ENCODE results near the gene GALNT18.

GALNT18 gene

DNA sequence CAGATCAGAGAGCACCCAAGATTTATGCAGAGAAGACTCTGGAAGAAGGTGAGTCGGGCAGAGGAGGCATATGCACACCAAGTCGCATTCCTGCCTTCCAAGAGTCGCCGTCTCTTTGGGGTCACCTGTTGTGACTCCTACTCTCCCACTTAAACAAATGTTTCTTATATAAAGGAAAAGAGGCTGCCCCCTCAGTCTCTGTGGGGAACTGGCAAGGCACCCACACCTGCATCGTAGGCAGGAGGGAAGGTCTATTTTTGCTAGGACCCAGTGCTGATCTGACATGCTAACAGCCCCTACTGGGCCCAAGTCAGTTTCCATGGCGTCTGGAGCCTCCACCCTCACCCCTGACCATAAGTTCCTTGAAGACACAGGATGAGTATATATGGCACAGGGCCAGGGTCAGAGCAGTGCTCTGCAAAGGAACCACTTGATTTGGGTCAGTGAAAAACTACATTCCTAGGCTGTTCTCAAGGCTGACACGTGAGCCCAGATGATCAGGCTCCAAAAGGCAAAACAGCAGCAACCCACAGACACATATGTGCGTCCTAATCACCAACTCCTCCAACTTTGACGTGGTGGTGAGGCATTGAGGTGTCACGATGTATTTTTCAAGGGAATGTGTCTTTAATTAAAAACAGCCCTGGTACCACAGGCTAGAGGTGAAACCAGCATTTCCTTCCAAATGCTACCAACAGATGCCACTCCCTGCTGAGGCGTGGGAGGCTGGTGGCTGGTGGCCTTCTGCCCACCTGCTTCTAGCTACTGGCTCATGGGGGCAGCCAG is 213.2 kb downstream of the GALNT18 start:
- DNase-seq (ENCODE audit: low spot score) = peak; percentile 9

DNA sequence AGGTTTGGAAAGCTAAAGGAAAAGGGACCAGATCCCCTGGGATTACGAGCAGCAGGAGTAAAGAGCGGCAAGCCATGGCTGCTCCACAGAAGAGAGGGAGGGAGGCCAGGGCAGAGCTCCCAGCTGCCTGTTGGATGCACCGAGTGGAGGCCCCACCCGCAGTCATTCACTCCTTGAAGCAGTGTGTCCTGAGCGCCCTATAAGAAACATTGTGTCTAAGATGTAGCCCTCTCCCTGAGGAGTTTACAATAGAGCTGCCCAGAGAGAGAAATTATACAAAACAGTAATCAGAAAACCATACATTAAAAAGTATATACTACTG is 214.1 kb downstream of the GALNT18 start:
- no peak for DNase-seq (ENCODE audit: low spot score)

DNA sequence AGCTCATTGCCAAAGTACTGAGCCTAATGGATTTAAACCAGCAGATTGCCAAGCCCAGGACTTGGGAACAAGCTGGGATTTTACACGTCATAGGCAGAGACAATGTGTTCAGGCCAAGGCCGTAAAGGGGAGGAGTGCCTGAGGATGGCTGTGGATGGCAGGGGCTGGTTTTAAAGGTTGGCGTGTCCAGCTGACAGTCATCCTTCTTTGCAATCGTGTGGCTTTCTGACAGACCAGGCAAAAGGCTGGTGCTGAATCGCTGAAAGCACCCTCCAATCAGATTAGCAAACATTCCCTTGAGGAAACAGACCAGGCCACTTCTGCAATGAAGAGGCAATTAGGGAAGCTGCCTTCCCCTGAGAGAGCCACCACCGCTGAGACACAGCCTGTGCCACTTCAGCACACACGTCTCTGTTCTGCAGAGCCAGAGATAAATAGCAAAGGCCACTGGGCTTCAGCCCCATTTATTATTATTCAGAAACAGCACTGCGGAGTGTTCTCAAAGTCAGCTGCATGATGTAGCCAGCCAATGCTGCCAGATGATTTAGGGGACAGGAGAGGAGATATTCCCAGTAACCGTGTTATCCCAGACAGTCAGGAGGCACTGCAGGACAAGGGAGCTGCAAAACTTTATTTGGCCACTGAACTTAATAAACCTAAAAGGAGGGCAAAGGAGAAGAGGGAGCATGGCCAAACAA is 214.6 kb downstream of the GALNT18 start:
- no peak for DNase-seq (ENCODE audit: low spot score)

DNA sequence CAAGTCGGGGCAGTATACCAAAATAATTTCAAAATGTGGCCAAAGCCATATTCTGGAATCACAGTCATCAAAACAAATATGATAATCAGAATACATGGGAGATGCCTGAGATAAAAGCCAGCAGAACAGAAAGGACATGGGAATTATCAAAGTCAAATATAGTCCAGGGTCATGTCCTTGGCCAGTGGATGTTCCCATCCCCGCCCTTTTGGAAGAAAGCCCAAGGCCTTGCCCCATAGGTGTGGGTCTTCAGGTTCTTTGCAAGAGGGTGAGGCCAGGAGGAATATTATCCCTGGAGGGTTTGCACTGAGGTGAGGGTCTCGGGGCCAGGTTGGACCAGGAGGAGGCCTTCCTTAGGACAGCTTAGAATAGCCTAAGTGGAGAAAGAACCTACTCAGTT is 215.2 kb downstream of the GALNT18 start:
- DNase-seq (ENCODE audit: low spot score) = no peak

DNA sequence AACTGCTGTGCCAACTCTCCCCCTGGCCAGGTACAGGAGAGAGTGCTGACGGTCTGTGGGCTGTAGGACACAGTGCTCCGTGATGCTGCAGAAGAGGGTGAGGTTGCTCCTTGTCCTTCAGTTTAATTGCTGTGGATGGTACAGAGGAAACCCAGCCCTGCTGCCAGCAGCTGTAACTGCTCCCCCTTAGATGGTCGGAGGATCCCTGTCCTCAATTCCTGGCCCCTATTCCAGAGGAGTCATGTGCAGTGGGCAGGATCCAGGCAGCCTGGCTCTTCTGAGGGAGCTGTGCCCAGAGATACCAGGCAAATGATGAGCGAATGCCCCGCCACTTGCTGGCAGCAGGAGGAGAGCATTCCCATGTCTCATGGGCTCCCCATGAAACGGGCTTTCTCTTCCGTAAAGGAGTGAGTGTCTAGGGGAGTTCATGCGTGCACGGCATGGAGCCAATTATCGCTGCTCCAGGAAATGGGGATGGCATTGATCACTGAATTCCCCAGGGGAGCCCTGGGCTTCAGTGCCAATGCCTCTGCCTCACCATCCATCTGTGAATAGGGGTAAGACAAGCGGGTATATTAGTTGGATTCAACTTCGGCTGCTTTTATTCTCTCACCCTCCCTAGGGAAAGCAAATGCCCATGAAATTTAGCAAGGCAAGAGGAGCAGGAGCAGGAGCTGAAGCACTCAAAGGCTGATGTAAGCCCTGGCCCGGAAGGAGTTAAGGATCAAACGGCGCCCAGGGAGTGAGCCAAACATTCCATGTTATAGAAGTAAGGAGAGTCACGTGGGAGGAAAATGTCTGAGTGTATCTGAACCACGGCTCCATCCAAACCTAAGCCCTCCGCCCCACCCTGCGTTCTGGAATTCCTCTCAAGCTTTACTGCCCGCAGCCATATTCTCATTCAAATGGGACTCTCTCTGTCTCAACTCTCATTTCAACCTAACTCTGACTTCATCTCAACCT is 217.8 kb downstream of the GALNT18 start:
- no peak for DNase-seq (ENCODE audit: low spot score)

DNA sequence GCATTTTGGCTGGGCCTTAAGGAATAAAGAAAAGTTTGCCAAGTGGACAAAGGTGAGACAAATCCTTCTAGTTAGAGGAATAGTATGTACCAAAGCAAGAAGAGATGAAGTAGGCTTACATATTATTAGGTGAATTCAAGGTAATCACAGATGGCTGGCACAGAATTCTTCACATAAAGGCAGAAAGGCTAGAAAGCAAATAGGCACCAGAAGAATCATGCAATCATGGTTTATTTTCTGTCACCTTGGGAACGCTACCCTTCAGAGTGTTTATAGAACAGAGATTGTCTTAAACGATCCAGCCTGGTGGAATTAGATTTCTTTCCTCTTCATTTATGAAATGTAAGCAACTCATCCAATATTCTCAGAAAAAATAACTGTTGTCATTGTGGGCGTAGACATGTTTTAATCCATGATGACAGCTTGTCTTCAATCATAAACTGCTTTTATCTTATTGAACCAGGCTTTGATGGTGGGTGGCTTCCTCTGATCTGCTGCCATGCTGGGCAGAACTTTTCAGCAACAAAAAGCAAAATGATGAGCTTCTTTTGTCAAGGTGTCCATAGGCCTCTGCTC is 219.8 kb downstream of the GALNT18 start:
- peak; percentile 62 for DNase-seq (ENCODE audit: low spot score)

DNA sequence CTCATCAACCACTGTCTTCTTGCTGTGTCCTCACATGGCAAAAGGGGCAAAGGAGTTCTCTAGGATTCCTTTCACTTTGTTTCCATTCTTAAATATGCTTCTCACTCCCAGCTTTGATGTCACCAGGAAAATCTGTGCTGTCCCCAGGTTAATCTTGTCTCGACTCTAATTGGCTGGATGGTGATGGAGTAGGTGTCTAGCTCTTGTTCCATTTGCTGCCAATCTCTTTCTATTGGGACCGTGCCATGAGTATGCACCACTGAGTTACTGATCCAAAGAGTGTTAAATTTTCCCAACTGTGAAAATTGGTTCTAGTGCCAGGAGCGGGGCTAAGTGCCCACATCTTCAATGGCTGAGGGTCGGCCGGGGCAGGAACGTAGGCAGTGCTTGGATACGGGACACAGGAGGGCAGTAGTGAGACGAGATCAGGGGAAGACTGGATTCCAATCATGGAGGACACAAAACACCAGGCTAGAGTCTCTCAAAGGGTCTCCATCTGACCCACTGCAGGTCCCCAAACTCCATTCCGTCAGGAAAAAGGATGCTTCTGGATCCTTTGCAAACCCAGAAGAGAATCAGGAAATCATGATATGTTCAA is 221.1 kb downstream of the GALNT18 start:
- DNase-seq (ENCODE audit: low spot score) = peak; percentile 39

DNA sequence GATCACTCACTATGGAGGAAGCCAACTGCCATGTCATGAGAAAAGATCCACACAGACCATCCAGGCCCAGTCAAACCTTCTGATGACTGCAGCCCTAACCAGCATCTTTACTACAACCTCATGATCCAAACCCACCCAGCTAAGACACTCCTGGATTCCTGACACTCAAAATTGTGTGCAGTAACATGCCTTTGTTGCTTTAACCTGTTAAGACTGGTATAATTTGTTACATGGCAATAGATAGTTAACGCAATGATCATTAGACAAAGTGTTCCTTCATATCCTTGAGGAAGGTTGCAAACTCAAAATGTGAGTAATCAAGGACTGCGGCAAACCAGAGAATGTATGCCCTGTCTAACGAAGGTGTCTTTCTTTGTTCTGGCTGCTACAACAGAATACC is 221.7 kb downstream of the GALNT18 start:
- no peak for DNase-seq (ENCODE audit: low spot score)

DNA sequence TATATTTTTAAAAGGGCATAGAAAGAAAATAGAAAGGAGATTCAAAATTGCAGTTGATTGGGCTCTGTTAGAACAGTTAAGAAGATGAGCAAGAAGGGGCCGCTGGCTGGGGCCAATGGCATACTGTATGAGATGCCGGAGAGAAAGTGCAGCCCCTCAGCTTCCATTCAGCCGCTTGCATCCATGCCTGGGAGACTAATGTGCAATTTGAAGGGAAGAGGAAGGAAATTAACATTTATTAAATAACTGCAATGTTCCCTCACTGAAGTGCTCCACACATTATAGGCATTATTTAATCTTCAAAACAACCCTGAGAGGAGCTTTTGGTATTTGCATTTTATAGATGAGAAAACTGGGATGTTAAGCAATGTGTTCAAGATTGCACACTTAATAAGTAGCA is 224.0 kb downstream of the GALNT18 start:
- no peak for DNase-seq (ENCODE audit: low spot score)

DNA sequence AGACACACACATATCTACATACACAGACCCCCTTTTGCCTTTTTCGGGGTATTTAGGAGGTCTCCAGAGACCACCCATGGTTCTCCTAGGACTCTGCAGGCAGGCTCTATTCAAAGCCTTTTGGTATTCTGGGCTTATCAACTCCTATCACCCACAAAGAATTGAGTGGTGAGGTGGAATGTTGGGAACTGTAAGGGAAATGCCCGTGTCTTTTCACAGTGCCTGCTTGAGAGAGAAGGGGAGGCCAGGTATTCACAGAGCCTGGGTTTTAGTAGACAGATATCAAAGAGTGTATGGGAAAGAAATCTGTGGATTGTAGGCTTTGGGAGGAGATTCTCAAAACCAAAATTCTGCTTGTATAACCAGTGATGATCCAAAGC is 224.8 kb downstream of the GALNT18 start:
- DNase-seq (ENCODE audit: low spot score) = no peak

DNA sequence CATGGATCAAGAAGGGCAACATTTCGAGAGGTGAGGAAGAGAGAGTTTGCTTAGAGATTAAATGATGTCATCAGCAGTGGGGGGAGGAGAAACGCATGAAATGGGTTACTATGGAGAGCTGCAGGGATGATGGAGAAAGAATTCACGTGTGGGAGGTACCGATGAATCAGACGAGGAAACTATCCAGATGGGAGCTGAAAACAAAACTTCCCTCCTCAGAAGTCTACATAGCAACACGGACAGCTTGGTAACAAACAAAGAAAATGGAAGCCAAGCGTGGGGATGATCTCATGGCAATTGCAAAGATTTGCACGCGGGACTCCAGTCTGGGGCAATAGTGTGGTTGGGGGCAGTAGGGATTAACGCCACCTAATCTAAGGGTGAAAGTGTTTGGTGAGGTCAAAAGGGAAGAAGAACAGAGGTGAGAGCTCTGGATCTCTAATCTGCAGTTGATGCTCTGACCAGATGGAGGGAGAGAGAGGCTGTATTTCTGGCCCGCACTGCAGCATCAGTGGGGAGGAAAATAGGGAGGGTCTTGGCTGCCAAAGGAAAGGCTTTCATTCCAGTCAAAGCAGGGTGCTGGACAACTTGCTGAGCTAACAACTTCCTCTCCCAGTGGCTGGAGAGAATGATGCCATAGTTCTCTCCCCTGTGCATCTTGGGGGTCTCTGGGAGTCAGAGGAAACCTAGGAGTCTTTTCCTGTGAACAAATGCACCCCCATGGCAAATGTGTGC is 225.3 kb downstream of the GALNT18 start:
- no peak for DNase-seq (ENCODE audit: low spot score)

DNA sequence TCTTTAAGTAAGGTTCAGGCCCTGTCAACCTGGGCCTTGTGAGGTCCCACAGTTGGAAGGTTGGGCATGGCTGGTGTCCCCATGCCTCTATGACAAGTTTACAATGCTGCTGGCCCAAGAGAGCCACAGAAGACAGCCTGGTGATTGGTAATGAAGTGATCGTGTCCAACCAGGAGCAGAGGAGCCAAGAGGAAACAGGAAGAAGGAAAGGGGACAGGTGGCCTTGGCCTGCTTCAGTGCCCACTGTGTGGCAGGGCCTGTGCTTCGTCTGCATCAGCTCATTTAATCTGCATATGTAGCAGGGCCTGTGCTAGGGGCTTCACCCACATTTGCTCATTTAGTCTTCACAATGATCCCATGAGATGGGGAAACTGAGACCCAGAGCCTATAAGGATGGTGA is 226.7 kb downstream of the GALNT18 start:
- DNase-seq (ENCODE audit: low spot score) = no peak

DNA sequence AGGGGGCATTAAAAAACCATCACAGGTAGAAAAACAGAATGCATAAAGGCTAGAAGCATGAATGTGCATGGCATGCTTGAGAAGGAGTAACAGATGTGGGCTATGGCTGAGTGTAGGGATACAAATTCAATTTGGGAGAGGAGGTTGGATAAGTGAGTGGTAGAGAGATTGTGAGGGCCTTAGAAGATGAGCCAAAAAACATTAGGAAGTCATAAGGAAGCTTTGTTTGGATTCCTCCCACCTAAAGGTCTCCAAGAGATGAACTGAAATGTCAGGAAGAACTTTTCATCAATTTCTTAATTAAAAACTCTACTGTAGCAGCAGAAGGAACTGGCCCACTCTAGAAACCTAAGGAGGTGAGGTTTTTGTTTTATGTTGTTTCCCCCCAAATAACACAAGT is 227.6 kb downstream of the GALNT18 start:
- DNase-seq (ENCODE audit: low spot score) = no peak

DNA sequence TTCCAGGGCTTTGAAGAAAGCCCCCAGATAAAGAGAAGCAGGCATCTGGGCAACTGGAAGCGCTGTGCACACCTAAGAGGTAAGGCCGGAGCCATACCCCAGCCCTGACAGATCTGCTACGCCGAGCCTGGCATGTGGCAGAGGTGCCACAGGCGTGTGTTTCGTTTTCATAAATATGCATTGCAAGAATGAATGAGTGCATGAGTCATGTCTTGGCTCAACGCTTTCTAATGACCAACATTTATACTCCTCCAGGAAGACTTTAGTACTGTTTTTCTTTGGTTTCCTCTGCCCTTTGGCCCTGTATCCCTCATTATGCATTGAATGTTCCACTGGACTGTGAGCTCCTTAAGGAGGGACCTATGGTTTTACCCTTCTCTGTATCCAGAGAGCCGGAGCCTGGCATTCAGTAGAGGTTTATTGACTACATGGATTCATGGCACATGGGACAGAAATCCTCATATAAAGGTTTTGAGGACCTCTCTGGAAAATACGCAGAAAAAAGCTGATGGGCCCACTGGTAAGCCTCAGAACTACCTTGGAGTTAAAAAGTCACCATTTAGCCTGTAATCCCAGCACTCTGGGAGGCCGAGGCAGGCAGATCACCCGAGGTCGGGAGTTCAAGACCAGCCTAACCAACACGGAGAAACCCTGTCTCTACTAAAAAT is 229.9 kb downstream of the GALNT18 start:
- DNase-seq (ENCODE audit: low spot score) = no peak

DNA sequence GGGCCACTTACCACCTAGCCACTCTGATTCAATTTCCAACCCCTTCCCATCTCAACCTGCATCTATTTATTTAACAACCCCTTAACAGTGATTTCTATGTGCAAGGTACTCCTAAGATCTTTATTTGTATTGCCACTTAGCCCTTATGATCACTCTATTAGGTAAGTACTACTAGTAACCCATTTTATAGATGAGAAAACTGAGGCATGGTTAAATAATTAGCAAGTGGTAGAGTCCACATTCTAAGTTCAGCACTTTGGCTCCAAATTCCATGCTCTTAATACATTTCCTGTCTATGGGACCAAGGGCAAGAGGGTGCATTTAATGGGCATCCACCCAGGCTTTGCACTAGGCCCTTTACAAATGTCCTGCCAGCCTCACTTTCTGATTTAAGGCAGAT is 230.6 kb downstream of the GALNT18 start:
- no peak for DNase-seq (ENCODE audit: low spot score)

DNA sequence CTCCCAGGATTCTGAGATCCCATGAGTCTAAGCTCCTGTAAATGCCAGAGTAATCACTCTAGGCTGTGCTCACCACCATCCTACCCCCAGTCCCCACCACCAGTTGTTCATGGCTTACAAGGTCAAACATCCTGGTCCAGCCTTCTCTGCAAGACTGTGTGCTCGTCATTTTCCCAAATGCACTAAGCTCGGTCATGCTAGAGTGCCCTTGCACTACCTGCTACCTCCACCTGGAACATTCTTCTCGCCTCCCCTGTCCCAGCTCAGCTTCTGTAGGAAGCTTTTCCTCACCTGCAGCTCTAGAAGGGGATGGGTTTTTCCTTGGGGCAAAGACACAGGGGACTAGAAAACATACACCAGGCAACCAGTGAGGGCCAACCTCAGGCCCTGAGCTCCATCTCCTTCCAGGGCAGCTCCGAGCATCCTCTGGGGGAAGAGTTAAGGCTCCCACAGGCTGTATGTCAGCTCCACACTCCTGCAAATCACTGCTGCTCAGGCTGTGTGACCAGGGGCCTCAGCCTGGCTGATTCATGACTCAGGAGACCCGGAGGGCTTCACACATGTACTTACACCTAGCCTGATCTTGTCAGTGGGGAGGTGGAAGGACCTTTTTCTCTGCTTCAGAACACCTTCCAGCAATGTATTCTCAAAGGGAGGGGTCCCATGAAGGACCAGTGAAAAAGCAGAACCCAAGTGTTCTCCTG is 231.6 kb downstream of the GALNT18 start:
- no peak for DNase-seq (ENCODE audit: low spot score)

DNA sequence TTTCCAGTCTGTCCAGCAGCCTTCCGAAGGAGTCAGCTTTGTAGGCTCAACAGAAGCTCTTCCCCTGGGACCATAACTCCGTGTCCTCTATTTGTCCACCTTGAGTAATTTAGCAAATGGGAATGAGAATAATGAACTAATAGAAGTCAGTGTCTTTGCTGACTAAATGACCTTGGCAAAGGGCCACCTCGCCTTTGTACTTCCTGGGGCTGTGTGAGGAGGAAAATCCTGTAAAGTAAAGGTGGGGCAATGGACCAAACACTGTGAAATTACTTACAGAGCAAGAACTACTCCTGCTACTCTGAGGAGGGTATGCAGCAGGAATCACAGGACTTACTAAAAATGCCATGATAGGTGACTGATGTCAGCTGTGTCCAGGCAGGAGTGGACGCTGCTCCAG is 232.6 kb downstream of the GALNT18 start:
- DNase-seq (ENCODE audit: low spot score) = no peak

DNA sequence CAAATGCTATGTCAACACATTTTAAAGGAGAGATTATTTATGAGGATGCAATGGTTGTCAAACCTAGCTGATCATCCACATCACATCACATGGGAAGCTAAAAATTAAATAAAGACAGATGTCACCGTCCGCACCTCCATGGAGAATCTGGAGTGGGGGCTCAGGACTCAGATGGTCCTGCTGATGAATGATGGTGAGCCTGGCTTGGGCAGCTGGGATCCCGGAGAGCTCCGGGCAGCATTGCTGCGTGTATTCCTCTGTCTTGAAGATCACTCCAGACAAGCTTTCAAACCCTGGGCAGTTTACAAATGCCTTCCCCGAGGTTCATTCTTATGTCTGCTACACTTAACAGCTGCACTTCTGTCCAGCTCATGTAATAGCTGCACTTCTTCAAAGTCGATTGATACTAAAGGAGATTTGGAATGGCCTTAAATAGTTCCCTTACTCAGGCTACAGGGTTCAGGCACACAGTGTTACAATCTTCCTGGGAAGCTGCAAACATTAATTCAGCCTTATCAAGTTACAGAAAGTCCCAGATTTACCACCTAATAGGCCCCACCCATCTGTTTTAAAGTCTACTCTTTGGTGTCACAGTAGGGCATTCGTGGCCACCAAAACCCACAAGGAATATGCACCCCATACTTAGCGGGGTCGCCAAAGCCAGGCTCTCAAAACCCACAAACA is 234.0 kb downstream of the GALNT18 start:
- DNase-seq (ENCODE audit: low spot score) = no peak

DNA sequence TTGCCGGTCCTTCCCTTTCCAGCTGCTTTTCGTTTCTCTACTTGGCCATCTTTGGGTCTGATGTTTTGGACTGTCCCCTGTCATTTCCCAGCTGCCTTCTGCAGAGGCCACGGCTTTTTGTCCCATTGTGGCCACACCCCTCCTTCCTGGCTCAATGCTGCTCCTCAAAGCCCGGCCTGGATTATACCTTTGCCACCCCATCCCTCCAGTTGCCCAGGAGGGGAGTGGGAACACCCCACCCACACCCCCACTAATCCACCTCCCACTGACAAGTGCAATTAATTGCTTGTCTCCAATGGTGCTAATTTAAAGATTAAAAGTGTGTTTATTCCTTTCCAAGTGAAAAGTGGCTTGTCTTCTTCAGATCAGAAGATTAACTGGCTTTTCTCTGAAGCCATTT is 234.6 kb downstream of the GALNT18 start:
- DNase-seq (ENCODE audit: low spot score) = no peak

DNA sequence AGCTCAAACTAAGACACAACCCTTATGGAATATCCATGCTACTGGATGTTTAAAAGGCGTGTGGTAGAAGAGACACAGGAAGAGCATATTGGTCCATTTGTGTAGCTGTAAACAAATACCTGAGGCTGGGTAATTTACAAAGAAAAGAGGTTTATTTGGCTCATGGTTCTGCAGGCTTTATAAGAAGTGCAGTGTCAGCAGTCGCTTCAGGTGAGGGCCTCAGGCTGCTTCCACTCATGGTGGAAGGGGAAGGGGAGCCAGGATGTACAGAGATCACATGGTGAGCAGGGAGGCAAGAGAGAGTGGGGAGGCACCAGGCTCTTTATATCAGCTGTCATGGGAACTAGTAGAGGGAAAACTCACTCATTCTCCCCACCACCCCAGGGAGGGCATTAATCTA is 237.0 kb downstream of the GALNT18 start:
- DNase-seq (ENCODE audit: low spot score) = no peak

Measured in hematopoietic multipotent progenitor cell treated with erythropoietin and hydrocortisone succinate and interleukin-3 and kit ligand, for 17 days (in vitro differentiated cells).